HG03378 (cell line): ENCODE measurements around the gene MTMR2.
"Not testable (repeated sequence)": the region's sequence is repeated elsewhere in the genome, so short reads cannot be mapped to it uniquely, and the experiment has no call there.

ENCODE experiments used
- ATAC-seq: cut with Tn5 transposase; IDR thresholded peaks from one replicate; pipeline ENCODE4 v1.9.1; 2021; ENCODE audit warnings: mild to moderate bottlenecking, moderate library complexity; ENCODE audit not compliant: unreplicated experiment

Gene MTMR2

DNA sequence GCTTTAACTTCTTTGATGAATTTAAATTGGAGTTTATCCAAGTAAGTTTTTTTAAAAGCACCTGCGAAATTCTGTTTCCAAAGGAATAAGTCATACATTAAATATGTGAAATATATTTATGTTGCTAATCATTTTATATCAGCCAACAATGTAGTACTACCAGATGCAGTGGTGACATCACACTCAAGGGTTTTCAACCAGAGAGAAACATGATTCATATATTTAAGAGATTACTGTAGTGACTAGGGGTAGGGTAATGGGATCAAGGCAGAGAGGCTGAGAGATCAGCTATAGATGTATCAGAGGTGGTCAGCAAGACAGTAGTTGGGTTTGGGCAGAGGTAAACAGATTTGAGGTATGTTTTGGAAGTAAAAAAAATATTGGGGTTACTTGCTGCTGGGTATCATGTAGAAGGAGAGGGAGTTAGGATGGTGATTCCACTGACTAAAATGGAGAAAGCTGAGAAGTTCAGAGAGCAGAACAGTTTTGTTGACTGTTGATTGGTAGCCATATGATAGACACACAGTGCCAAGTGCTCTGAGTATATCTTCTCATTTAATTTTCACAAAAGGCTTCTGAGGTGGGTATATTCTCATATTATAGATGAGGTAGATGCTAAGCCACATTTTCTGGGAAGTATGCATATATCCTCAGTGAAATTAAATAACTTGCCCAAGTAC lies 94.2 kb downstream of the MTMR2 start:
- no peak for ATAC-seq

DNA sequence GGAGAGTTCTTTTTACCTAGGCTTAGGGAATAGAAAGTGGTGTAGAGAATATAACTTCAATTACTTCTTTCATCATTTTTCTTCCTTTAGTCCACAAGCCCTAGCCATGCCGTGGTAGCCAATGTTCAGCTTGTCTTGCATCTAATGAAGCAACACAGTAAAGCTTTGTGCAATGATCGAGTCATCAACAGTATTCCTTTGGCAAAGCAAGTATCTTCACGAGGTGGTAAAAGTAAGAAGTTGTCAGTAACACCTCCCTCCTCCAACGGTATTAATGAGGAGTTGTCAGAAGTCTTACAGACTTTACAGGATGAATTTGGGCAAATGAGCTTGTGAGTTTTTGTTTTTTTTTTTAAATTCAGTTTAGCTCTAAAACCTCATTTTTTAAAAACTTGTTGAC lies 96.2 kb downstream of the MTMR2 start:
- no peak for ATAC-seq

DNA sequence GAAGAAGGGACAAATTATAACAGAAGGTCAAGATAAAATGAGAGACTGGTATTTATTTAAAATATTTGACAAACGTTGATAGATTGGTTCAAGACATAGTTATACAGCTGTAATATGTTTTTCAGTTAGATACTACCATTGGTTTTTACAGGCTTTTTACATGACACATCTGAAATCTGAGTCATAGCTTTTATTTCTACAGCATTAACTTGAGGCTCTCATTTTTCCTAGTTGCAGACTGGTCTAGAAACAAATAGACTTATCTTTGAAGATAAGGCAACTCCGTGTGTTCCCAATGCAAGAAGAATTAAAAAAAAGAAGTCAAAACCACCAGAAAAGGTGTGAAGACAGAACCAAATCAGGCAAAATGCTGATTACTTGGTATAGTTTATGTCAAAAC lies 102.3 kb downstream of the MTMR2 start:
- no peak for ATAC-seq

DNA sequence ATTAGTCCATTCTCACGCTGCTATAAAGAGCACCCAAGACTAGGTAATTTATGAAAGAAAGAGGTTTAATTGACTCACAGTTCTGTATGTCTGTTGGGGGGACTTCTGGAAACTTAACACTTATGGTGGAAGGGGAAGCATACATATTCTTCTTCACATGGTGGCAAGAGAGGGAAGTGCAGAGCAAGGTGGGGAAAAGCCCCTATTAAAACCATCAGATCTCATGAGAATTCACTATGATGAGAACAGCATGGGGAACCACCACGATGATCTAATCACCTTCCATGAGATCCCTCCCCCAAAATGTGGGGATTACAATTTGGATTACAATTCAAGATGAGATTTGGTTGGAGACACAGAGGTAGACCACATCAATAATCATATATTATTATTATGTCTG lies 107.9 kb downstream of the MTMR2 start:
- no peak for ATAC-seq

DNA sequence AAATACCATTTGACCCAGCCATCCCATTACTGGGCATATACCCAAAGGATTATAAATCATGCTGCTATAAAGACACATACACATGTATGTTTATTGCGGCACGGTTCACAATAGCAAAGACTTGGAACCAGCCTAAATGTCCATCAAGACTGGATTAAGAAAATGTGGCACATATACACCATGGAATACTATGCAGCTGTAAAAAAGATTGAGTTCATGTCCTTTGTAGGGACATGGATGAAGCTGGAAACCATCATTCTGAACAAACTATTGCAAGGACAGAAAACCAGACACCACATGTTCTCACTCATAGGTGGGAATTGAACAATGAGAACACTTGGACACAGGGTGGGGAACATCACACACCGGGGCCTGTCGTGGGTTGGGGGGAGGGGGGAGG lies 112.9 kb downstream of the MTMR2 start:
- ATAC-seq = not testable (repeated sequence)

DNA sequence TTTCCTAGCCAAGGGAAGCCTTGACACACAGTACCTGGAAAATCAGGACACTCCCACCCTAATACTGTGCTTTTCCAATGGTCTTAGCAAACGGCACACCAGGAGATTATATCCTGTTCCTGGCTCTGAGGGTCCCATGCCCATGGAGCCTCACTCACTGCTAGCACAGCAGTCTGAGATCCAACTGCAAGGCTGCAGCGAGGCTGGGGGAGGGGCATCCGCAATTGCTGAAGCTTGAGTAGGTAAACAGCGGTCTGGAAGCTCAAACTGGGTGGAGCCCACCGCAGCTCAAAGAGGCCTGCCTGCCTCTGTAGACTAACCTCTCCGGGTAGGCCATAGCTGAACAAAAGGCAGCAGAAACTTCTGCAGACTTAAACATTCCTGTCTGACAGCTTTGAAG lies 117.4 kb downstream of the MTMR2 start:
- not testable (repeated sequence) for ATAC-seq

DNA sequence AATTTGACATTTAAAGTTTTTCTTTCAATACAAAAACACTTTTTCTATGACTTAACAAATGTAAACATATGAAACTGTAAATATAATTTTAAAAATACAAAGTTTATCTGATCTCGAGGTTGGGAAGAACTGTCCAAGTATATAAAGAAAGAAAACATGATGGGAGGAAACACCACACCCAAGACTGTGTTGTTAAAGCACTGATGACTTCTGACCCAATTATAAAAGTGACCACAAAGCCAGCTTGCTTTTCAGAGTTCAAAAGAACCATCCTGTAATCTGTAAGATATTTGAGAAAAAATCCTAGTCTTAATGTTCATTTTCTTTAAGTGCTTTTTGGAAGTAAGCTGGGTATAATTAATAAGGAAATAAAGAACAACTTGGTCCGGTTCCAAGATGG lies 118.0 kb downstream of the MTMR2 start:
- ATAC-seq = no peak

DNA sequence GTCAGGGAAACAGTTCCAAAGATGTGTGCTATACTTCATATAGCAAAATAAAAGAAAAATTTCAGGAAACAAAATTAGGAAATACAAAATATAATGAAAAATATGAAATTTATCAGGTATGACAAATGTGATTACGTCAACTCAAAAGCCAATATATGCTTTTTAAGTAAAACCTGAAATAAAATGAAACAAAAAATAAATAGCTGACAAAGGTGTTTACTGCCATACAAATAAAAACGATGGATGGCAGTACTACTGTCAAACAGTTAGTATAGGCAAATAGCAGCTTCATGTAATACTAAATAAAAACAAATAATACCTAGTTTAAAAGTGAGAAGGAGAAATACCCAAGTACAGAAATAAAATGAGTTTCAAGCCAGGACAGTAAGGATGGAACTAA lies 119.9 kb downstream of the MTMR2 start:
- ATAC-seq = no peak

DNA sequence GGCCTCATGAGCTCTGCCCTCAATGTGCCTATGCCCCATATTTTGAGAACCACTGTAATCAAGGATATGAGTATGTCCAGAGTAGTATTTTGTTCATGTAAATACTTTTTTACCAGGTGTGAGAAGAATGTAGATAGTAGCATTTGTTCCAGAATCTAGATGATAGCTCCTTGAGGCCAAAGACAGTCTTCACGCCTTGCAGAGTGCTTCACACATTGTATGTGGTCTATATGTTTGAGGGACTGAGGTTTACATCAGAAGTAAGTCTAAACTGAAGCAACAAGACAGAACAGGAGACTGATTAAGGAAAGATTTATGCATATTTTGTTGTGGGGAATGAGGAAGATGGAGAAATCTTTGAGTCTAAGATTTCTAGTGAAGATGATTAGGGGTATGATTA lies 121.1 kb downstream of the MTMR2 start:
- no peak for ATAC-seq

DNA sequence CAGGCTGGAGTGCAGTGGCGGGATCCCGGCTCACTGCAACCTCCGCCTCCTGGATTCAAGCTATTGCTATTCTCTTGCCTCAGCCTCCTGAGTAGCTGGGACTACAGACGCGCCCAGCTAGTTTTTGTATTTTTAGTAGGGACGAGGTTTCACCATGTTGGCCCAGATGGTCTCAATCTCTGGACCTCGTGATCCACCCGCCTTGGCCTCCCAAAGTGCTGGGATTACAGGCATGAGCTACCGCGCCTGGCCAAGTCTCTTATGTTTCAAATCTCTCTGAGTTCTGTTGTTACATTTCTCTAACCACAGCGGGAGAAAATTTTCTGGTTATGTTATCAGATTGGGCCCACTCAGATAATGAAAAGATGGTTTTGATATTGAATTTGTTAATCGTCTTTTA lies 123.5 kb downstream of the MTMR2 start:
- no peak for ATAC-seq

DNA sequence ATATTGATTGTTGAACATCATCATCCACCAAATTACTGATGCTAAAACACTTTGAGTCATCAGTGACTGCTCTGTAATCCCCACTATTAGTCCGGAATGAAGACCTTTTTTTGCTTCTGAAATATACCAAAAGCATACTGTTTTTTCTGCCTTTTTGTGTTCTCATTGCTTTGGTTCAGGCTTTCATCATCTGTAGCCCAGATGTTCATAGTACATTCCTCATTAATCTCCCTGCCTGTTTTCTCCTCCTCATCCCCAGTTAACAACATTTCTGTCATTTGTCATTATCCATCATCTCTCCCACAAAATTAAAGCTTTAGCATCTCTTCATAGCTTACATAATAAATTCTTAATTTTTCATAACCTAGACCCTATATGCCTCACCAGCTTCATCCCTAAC lies 124.4 kb downstream of the MTMR2 start:
- ATAC-seq = no peak

DNA sequence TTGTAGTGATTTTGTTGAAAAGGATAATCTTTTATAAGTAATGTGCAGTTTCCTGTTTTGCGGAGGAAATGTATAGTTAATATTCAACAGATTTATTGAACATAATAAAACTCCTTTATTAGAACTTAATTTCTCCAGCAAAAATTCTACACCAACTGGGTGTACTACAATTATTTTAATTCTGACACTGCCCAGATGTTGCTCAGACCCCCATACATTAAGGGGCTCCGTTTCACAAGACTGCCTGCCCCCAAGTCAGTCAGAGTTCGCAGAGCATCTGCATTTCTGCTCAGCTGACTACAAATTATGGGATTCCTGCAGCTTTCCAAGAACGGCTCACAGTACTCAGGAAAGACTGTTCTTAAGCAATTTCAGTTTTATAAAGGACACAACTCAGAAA lies 127.4 kb downstream of the MTMR2 start:
- no peak for ATAC-seq

DNA sequence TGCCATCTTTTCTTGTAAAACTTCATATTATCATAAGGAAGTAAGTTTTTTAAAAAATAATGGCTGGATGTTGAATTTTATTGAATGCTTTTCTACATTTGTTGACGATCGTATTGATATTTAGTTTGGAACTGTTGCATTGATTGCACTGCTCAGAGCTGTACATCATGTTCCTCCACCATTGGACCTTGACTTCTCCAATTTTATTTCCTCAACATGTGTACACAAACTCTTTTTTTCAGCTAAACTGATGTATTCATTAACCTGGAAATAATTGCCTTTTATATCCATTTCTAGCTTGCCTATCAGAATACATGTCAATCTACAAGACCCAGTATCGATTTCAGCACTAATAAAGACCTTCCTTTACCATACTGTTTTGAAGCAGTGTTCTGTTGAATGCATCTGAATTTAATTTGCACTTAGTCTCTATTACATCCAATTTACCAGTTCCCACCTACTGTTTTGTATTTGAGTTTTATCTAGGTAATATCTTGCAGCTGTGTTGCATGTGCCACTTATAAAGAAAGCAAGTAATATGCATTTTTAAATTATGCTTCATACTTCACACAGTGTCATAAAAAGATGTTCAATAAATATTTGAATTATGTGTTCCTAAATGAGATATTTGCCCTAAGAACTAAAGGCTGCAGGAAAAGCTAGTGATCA lies 128.1 kb downstream of the MTMR2 start:
- ATAC-seq = no peak

DNA sequence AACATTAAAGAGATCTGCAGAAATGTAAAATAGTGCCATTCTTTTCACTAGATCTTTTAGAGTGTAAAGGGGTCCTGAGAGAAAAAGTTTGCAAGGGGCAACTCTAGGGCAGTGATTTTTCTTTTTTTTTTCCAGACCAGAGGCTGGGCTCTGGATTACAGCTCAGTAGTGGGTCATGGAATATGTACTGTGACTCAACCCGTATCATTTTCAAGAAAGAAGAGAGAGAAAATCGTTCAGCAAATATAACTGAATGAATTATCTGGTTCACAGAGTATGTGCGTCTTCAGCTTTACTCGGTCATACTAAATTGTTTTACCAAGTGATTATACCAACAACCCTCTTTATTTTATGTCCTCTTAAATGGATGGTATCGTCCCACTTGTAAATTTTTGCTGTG lies 129.8 kb downstream of the MTMR2 start:
- ATAC-seq = no peak

DNA sequence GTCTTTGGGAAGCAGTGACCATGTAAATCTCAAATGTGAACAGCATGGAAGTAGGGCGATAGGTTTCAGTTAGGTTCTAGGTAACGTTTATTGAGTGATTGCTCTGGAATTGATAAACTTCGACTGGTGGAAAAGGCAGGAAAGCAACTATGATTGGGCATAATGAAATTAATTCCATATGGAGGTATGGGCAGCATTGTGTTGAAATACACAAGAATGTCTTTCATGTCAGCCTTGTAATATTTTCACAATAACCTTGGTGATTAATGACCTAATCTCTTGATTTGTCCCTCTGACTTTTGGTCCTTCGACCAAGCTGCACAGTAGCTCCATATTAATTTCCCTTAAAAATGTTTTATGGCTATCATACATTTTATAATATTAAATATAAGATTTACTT lies 130.8 kb downstream of the MTMR2 start:
- ATAC-seq = no peak

DNA sequence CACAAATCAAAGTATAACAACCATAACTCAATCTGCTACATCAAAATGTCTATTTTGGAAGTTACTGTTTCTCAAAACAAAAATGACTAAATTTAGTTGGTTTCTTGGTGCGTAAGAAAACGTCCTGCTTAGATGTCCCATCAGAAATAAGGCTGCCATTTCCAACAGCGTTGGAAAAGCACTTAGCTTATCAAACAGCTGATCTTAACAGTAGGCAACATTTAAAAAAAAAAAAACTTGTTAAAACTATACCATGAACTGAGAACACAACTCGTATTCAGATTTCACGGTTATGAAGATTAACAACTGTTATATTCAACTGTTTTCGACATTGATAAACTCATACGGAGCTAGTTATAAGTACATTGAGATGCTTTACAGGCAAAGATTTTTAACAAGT lies 131.2 kb downstream of the MTMR2 start:
- no peak for ATAC-seq

DNA sequence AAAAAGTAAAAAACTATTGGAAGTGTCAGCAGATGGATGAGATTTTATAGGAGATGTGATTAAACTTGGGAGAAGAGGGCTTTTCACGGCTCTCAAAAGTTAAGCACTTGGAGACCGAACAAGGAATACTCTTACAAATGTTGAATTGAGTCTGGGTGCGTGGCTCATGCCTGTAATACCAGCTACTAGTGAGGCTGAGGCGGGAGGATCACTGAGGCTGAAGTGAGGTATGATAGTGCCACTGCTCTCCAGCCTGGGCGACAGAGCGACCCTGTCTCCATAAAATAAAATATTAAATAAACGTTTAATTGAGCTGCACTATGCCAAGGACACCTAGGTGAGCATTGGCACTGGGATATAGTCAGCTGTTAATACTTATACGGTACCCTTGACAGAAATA lies 131.7 kb downstream of the MTMR2 start:
- no peak for ATAC-seq

DNA sequence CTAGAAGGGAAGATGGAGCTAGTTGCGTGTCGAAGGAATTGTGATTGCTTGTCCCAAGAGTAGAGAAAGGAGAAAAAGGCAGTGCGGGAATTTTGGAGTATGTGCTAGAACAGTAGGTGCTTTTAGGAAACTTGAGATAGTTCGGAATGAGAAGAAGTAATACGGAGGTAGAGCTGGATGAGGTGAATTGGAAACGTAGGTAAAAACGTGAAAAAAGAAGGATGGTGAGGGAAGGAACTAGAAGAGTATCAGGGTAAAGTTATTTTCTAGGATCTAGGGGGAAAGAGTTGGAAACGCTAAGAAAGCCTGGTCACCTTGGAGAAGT lies 132.2 kb downstream of the MTMR2 start:
- ATAC-seq = no peak

DNA sequence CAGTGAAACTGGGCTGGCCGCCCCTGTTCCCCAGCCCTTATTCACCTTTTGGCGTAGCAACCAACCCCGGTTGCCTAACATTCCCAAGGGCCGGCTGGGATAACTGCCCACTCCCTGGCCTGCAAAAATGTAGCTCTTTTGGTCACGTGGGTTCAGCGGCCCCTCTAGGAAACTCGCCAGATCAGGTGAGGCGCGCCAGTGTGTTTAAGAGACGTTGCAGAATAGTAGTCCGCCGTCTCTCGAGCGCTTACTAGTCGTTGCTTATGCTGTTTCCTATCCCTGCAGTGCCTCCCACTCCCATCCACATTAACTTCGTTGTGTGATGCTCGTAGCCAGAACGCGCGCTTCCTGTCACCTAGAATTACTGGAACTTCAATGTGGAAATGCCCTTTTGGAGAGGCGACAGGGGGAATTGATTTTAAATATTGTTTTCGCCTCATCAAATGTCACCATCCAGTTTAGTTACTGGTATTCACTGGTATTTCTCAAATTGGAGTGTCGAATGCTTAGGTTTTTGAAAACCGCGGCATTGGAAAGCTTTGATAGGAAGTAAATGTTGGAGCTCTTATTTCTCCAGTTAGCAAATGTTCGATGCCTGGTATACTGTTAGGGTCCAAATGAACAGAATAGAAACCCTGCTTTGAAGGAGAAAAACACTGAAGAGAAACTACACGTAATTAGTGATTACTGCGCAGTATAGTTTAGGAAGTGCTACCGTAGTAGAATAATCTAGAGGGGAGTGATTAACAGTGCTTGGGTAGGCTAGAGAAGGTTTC lies 132.8 kb downstream of the MTMR2 start:
- ATAC-seq = no peak

DNA sequence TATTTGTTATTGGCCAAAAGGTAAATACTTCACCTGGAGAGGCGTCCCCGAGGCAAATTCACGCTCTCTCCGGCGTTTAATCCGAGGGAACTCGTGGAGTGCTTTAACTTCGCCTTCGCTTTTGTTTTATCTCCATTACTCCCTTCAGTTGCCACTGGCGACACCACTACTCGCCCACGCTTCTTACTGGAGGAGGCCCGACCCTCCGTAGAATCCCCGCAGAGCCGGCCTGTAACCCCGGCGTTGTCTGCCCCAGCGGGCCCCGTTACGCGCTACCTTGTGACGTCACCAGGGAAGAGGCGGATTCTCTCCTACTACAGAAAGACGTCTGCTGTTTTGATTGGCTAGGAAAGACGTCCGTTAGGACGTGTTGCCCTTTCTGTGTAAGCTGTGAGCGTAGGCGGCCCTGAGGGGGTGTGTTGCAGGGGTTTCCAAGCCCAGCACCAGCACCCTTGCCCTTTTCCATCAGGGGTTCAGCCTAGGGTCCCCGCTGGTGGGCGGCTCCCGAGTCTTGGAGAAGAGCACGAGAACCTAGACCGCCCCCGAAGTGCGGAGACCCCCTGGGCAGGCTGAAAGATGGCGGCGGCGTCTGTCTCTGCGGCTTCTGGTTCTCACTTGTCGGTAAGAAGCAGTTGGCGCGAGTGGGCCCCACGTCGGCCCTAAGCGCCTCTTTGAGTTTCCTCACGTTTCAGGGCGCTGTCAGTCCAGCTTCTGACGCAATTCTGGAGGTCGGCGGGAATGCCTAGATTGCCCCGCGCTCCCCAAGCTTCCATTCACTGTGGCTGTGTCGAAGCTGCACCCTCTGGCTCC lies 133.6 kb downstream of the MTMR2 start, which contains the start of gene CEP57:
Gene CEP57 (plus strand): TSS at position 376 of the 810 bp plus-strand sequence. CDS start 201 bp downstream, at position 577.
- ATAC-seq = peak; percentile 73

DNA sequence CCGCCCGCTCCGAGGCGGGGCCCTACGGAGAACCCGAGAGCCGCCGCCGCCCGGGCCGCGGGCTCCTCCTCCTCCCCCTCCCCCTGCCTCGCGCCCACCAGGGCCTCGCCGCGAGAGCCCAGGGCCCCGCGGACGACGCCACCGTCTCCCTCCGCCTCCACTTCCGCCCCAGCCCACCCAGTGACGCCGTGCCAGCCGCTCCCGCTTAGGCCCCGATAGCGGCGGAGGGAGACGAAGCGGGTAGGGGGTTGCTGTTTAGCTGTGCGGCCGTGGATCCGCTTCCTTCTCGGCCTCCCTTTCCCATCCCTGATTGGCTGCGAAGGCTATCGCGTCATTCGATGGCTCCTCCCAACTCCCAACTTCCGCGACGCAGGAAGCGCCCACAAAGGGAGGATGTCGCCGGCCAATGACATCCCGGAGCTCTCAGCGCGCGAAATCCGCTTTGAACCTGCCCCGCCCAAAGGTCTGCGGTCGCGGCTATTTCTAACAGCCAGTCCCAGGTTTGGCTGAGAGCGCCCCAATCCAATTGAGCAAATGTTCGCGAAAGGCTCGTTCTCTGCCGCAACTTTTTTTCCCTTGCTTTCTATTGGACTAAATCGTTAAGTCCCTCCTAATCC lies 134.3 kb downstream of the MTMR2 start, which contains the start of gene FAM76B:
Gene FAM76B (minus strand): TSS at position 277 of the 617 bp plus-strand sequence. CDS start 304 bp downstream, outside the sequence.
- ATAC-seq = peak; percentile 72
